Osteocyte (in vitro differentiated cells): Measurements from ENCODE around the gene PRPF18. TPM values are rescaled to one million over a fixed set of nuclear protein-coding genes. Genes with fewer than 3 reads are reported as not detected.
A peak's percentile ranks its signal among the peaks of the same experiment; 100 is the strongest.

Experiments used
- DNase-seq: peaks from one replicate; pipeline ENCODE4 v3.0.0; 2021; ENCODE audit warnings: mixed read lengths; ENCODE audit not compliant: unreplicated experiment; ENCODE audit errors: extremely low spot score
- H3K27ac Mint-ChIP-seq: one replicate; pipeline ENCODE4 v1.8.0; 2021; ENCODE audit warnings: mild to moderate bottlenecking, mixed read lengths; ENCODE audit not compliant: unreplicated experiment
- H3K27me3 Mint-ChIP-seq: one replicate; pipeline ENCODE4 v1.8.0; 2021; ENCODE audit warnings: mixed read lengths; ENCODE audit not compliant: unreplicated experiment
- H3K36me3 Mint-ChIP-seq: one replicate; pipeline ENCODE4 v1.8.0; 2021; ENCODE audit warnings: mixed read lengths; ENCODE audit not compliant: unreplicated experiment
- H3K4me1 Mint-ChIP-seq: one replicate; pipeline ENCODE4 v1.8.0; 2021; ENCODE audit warnings: mixed read lengths; ENCODE audit not compliant: unreplicated experiment
- H3K4me3 Mint-ChIP-seq: one replicate; pipeline ENCODE4 v1.8.0; 2021; ENCODE audit warnings: mild to moderate bottlenecking, moderate library complexity, mixed read lengths; ENCODE audit not compliant: unreplicated experiment
- H3K9me3 Mint-ChIP-seq: one replicate; pipeline ENCODE4 v1.8.0; 2021; ENCODE audit warnings: mixed read lengths; ENCODE audit not compliant: unreplicated experiment
- total RNA-seq: library from RNA; stranded (reverse); gene quantifications from 2 replicates; pipeline ENCODE4 v1.2.1, GENCODE V29; 2021
- TF ChIP-seq, protein P1 (sequence below): fragments of 200-600 bp; sonication (generic); IDR thresholded peaks from 2 replicates; pipeline ENCODE4 v1.5.0; 2021; ENCODE audit warnings: antibody characterized with exemption, mild to moderate bottlenecking, moderate library complexity

The PRPF18 gene
- total RNA-seq, 1 donor from 2014 or later: 19.2 TPM

DNA sequence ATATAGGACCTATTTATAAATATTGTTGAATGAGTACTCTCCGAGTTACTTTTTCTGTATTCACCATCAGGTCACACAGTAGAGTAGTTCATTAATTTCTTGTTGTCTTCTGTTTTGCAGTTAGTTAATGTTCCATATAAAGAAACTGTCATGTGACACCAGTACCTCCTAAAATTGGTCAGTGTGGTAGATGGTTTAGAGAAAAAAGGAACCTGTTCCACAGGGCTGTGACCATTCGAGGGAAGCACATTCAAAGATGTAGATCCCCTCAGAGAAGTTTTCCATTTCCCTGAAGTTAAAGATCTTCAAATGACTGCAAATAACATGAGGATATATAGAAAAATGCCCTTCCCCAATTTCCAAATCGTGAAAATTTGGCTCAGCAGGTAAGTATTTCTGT lies 45.7 kb downstream of the PRPF18 start:
- Mint-ChIP-seq H3K9me3 (no peaks in the 10 kb centered on the region), H3K4me1 (peaks cover 10% of the 10 kb centered on the region), H3K27me3 (no peaks in the 10 kb centered on the region), H3K36me3 (peaks cover 22% of the 10 kb centered on the region), H3K27ac (no peak overlapping the region), H3K4me3 (no peak overlapping the region)
- TF ChIP-seq, protein P1, sequence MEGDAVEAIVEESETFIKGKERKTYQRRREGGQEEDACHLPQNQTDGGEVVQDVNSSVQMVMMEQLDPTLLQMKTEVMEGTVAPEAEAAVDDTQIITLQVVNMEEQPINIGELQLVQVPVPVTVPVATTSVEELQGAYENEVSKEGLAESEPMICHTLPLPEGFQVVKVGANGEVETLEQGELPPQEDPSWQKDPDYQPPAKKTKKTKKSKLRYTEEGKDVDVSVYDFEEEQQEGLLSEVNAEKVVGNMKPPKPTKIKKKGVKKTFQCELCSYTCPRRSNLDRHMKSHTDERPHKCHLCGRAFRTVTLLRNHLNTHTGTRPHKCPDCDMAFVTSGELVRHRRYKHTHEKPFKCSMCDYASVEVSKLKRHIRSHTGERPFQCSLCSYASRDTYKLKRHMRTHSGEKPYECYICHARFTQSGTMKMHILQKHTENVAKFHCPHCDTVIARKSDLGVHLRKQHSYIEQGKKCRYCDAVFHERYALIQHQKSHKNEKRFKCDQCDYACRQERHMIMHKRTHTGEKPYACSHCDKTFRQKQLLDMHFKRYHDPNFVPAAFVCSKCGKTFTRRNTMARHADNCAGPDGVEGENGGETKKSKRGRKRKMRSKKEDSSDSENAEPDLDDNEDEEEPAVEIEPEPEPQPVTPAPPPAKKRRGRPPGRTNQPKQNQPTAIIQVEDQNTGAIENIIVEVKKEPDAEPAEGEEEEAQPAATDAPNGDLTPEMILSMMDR: no peak
- DNase-seq: no peak

DNA sequence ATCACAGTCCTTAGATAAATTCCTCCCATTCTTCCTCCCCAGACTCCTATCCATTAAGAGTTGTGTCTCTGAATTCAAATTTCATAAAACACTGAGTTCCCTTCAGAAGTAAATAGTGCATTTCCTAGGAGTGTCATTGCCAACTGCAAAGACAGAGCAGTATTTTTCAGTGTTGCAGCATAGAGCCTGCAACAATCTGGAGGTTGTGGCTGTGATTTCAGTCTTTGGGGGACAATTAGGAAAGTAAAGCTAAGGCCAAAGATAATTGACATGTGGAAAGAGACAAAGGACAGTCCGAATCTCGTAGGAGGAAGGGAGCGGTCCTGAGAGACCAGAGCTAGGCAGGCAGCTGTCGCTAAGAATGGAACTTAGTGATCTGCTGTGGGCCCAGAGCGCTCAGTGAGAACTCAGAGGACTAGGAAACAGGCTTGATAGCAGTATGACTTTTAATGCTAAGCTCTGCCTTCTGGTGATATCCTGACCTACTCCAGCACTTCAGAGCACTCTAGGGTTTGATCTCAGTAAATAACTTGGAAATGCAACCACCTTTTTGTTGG lies 46.2 kb downstream of the PRPF18 start:
- DNase-seq: no peak
- H3K9me3 Mint-ChIP-seq: no peaks in the 10 kb centered on the region
- H3K27me3 Mint-ChIP-seq: no peaks in the 10 kb centered on the region
- H3K4me3 Mint-ChIP-seq: no peak overlapping the region
- no peak overlapping the region for H3K27ac Mint-ChIP-seq
- peaks cover 22% of the 10 kb centered on the region for H3K36me3 Mint-ChIP-seq
- peaks cover 15% of the 10 kb centered on the region for H3K4me1 Mint-ChIP-seq
- TF ChIP-seq, protein P1: no peak

DNA sequence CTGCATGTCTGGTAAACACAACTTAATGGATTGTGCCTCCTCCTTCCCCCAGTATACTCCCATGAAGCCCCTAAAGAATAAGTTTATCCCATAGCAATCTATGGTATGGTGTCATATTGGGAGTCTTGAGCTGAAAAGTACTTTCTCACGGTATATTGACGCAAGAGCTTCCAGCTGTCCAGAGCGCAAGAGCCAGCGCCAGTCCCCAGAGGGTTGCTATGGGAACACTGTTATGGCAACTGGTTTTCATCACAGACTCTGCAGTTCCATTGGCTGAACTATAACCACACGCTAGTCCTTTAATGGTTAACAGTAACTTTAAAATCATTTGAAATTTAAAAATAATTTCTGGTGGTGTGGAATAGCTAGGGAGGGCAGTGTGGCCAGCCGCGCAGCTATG lies 46.9 kb downstream of the PRPF18 start:
- Mint-ChIP-seq H3K4me1 (peaks cover 20% of the 10 kb centered on the region), H3K27me3 (no peaks in the 10 kb centered on the region), H3K9me3 (no peaks in the 10 kb centered on the region), H3K4me3 (no peak overlapping the region), H3K36me3 (peaks cover 25% of the 10 kb centered on the region), H3K27ac (no peak overlapping the region)
- DNase-seq: no peak
- TF ChIP-seq, protein P1: no peak

DNA sequence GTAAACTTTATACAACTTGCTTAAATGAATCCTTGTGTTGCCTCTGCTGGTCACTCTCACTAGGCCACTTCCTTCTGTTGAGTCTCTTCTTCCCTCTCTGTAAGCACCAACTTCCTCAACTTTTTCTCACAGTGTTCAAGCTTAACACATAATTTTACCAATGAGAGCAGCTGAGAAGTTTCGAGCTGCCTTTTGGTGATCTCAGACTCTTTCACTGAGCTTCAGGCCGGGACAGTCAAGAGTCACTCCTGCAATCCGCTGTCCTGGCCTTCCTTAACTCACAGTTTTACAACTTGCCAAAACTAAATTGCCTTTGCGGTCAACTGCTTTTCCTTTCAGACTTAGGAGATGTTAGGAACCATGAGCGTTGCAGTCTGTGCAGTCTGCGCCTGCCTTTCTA lies 47.4 kb downstream of the PRPF18 start:
- Mint-ChIP-seq H3K36me3 (peaks cover 27% of the 10 kb centered on the region), H3K4me1 (peaks cover 22% of the 10 kb centered on the region), H3K27me3 (no peaks in the 10 kb centered on the region), H3K27ac (no peak overlapping the region), H3K4me3 (no peak overlapping the region), H3K9me3 (no peaks in the 10 kb centered on the region)
- TF ChIP-seq, protein P1: no peak
- no peak for DNase-seq

DNA sequence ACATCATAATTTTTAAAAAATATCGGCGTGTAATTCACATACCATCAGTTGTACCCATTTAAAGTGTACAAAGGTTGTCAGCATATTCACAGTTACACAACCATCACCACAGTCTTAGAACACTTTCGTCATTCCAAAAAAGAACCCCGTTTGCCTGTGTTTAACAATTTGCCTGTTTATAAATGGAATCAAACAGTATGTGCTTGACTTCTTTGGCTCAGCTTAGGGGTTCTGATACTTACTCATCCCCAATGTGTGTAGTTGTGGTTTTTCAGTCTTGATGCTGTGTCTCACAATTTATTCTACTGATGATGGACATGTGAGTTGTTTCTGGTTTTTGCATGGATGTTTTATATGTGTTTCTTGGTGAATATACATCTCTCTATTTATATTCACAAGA lies 50.0 kb downstream of the PRPF18 start:
- peaks cover 34% of the 10 kb centered on the region for H3K36me3 Mint-ChIP-seq
- DNase-seq: no peak
- no peak overlapping the region for H3K4me3 Mint-ChIP-seq
- H3K4me1 Mint-ChIP-seq: peaks cover 22% of the 10 kb centered on the region
- H3K27me3 Mint-ChIP-seq: no peaks in the 10 kb centered on the region
- H3K27ac Mint-ChIP-seq: peak overlapping the region; percentile 23
- no peaks in the 10 kb centered on the region for H3K9me3 Mint-ChIP-seq
- TF ChIP-seq, protein P1: no peak
